Upper lobe of left lung (tissue), 6 donors: ENCODE results near the gene PPP1R11. TPM values are rescaled to one million over a fixed set of nuclear protein-coding genes. Genes with fewer than 3 reads are reported as not detected.

Source experiments
- ATAC-seq, 2 donors: fragments of 200-7000 bp; cut with Tn5 transposase; one replicate each; pipeline ENCODE4 v1.9.1; 2022; ENCODE audit warnings: mild to moderate bottlenecking in 2 of 2, moderate library complexity in 2 of 2; ENCODE audit not compliant: low FRiP score in 2 of 2
- DNase-seq, 2 donors: peaks; one replicate each; pipeline ENCODE4 v3.0.0-alpha.2; 2019 to 2020
- H3K27ac ChIP-seq, 4 donors: fragments of 200-600 bp; sonication (generic); one replicate each; pipeline ENCODE4 v1.5.1; 2016 to 2019
- H3K27me3 ChIP-seq, 4 donors: fragments of 200-600 bp; sonication (generic); one replicate each; pipeline ENCODE4 v1.5.1; 2017 to 2019
- H3K36me3 ChIP-seq, 4 donors: fragments of 200-600 bp; sonication (generic); one replicate each; pipeline ENCODE4 v1.5.1; 2016 to 2019
- H3K4me1 ChIP-seq, 4 donors: fragments of 200-600 bp; sonication (generic); one replicate each; pipeline ENCODE4 v1.5.1; 2018 to 2019
- H3K4me3 ChIP-seq, 4 donors: fragments of 200-600 bp; sonication (generic); one replicate each; pipeline ENCODE4 v1.5.1; 2017 to 2019; ENCODE audit warnings: mild to moderate bottlenecking in 2 of 4, moderate library complexity in 1 of 4
- H3K9me3 ChIP-seq, 4 donors: fragments of 200-600 bp; sonication (generic); one replicate each; pipeline ENCODE4 v1.5.1; 2018 to 2019
- CTCF ChIP-seq, 6 experiments: fragments of 450-650 bp in 4 of 6; fragments of 200-600 bp in 2 of 6; sonication (generic) in 2 of 6; IDR thresholded peaks; one replicate each; pipeline ENCODE4 v1.5.1; 2016 to 2019; ENCODE audit warnings: antibody characterized with exemption in 6 of 6
- EP300 ChIP-seq, 4 donors: sonication (generic); formaldehyde crosslinking; IDR thresholded peaks; one replicate each; pipeline ENCODE4 v1.5.1; 2017; ENCODE audit warnings: antibody characterized with exemption in 4 of 4, control low read depth in 2 of 4
- POLR2A ChIP-seq, 4 donors: fragments of 450-650 bp; IDR thresholded peaks; one replicate each; pipeline ENCODE4 v1.5.1; 2016 to 2017; ENCODE audit warnings: antibody characterized with exemption in 4 of 4, mild to moderate bottlenecking in 2 of 4
- POLR2AphosphoS5 ChIP-seq, 2 donors: sonication (generic); formaldehyde crosslinking; IDR thresholded peaks; one replicate each; pipeline ENCODE4 v1.5.1; 2017; ENCODE audit warnings: antibody characterized with exemption in 2 of 2
- WGBS, 2 donors: methylation state at CpG; one replicate each; pipeline ENCODE4 v1.1.5; 2017 to 2018; 5-methylcytosine and 5-hydroxymethylcytosine counted together
- total RNA-seq, 6 donors: library from RNA; depleted of rRNA in 4 of 6; stranded (reverse); fragments of >200 nt in 4 of 6; gene quantifications; one replicate each; pipeline versions ENCODE4 v1.1.0 to v1.2.1, GENCODE V29; 2016 to 2021
- donor health status: DM: no; HTN: no; CAD: no; lungs with moderate emphysema.
- donor health status: DM: no; HTN: yes; CAD: no; lungs with severe emphysema.

Gene PPP1R11
- total RNA-seq, 6 donors from 2014 or later, result 31.4 to 66.1 (median 42.7) TPM

GRCh38 chr6:30071858-30072257, 4.9 kb downstream of the PPP1R11 start:
- DNase-seq (no peak), ATAC-seq (no peak)
- TF ChIP-seq CTCF (IDR thresholded peaks at IDR 0.05), result no peak
- TF ChIP-seq EP300 (IDR thresholded peaks at IDR 0.05), result no peak
- no peak for TF ChIP-seq POLR2AphosphoS5 (IDR thresholded peaks at IDR 0.05)
- TF ChIP-seq POLR2A (IDR thresholded peaks at IDR 0.05), result no peak
- Histone ChIP-seq H3K9me3 (no peaks in the 10 kb centered on the region), H3K4me1 (peaks cover 27 to 43% (median 33%) of the 10 kb centered on the region in 4 donors), H3K27ac (no peak overlapping the region), H3K36me3 (peaks cover 0 to 21% (median 21%) of the 10 kb centered on the region in 4 donors), H3K27me3 (peaks cover 1 to 24% (median 12%) of the 10 kb centered on the region in 4 donors), H3K4me3 (no peak overlapping the region)
- 56 to 65% methylated on average over 3 of the region's 3 CpGs for WGBS, 2 donors

GRCh38 chr6:30073489-30074235, 6.7 kb downstream of the PPP1R11 start:
- no peaks in the 10 kb centered on the region for H3K9me3 ChIP-seq
- H3K27me3 ChIP-seq, result peaks cover 1 to 24% (median 12%) of the 10 kb centered on the region in 4 donors
- no peak overlapping the region for H3K27ac ChIP-seq
- H3K4me1 ChIP-seq, result peaks cover 18 to 31% (median 25%) of the 10 kb centered on the region in 4 donors
- WGBS, 2 donors, result 62% methylated on average over 6 to 7 of the region's 7 CpGs
- ATAC-seq (no peak), DNase-seq (no peak)
- TF ChIP-seq EP300 (IDR thresholded peaks at IDR 0.05) (no peak), POLR2A (IDR thresholded peaks at IDR 0.05) (no peak), CTCF (IDR thresholded peaks at IDR 0.05) (no peak), POLR2AphosphoS5 (IDR thresholded peaks at IDR 0.05) (no peak)
- peaks cover 0 to 18% (median 18%) of the 10 kb centered on the region in 4 donors for H3K36me3 ChIP-seq
- peak overlapping the region in 2 of 4 donors; percentile 51 to 59 for H3K4me3 ChIP-seq

- H3K4me1 ChIP-seq, result peaks cover 18 to 31% (median 25%) of the 10 kb centered on the region in 4 donors
- H3K4me3 ChIP-seq, result peak overlapping the region; percentile 25 to 59 (median 51)
- H3K27me3 ChIP-seq, result peaks cover 1 to 24% (median 12%) of the 10 kb centered on the region in 4 donors
- H3K27ac ChIP-seq, result peak overlapping the region in 1 of 4 donors; percentile 7
- no peak for TF ChIP-seq POLR2A (IDR thresholded peaks at IDR 0.05)
- TF ChIP-seq POLR2AphosphoS5 (IDR thresholded peaks at IDR 0.05), result no peak
- TF ChIP-seq EP300 (IDR thresholded peaks at IDR 0.05), result no peak
- no peak for TF ChIP-seq CTCF (IDR thresholded peaks at IDR 0.05)
- 7 to 13% methylated on average over 37 of the region's 37 CpGs for WGBS, 2 donors
- no peaks in the 10 kb centered on the region for H3K9me3 ChIP-seq
- DNase-seq (peak in 1 of 2 donors; percentile 66), ATAC-seq (no peak)
- H3K36me3 ChIP-seq, result peaks cover 0 to 10% (median 9%) of the 10 kb centered on the region in 4 donors
Observed at GRCh38 chr6:30074331-30075093, 7.5 kb downstream of the PPP1R11 start.

GRCh38 chr6:30075094-30075789, 8.2 kb downstream of the PPP1R11 start, which contains the start of gene RNF39:
TSS of gene RNF39 (minus strand) at chr6:30075769. CDS start at chr6:30075585, 184 bp downstream.
- DNase-seq (peak in 1 of 2 donors; percentile 84), ATAC-seq (peak in 1 of 2 donors; percentile 27)
- TF ChIP-seq EP300 (IDR thresholded peaks at IDR 0.05) (no peak), CTCF (IDR thresholded peaks at IDR 0.05) (peak in 1 of 6 experiments; percentile 3), POLR2A (IDR thresholded peaks at IDR 0.05) (peak in 2 of 4 donors; percentile 25 to 73)
- peaks cover 0 to 4% (median 2%) of the 10 kb centered on the region in 4 donors for H3K36me3 ChIP-seq
- peaks cover 18 to 31% (median 25%) of the 10 kb centered on the region in 4 donors for H3K4me1 ChIP-seq
- H3K27me3 ChIP-seq, result peaks cover 1 to 24% (median 12%) of the 10 kb centered on the region in 4 donors
- H3K9me3 ChIP-seq, result no peaks in the 10 kb centered on the region
- 2 to 4% methylated on average over 18 to 32 of the region's 64 CpGs for WGBS, 2 donors
- H3K4me3 ChIP-seq, result peak within 1 kb of the TSS; percentile 25 to 59 (median 51)
- H3K27ac ChIP-seq, result peak within 1 kb of the TSS; percentile 22 to 65 (median 41)
